GM20000 (cell line): Measurements from ENCODE around the gene MSX1.

Source experiments
- DNase-seq: peaks from one replicate; pipeline ENCODE4 v3.0.0; 2012; ENCODE audit warnings: low spot score
- TF ChIP-seq, protein P1 (sequence below): IDR thresholded peaks from 2 replicates; pipeline ENCODE4 v1.5.1; 2012; ENCODE audit warnings: mild to moderate bottlenecking, control low read depth; ENCODE audit errors: extremely low read depth, missing control alignments

The MSX1 gene

GRCh38 chr4:4831825-4832224 lies 27.6 kb upstream of the MSX1 start:
- TF ChIP-seq, protein P1, sequence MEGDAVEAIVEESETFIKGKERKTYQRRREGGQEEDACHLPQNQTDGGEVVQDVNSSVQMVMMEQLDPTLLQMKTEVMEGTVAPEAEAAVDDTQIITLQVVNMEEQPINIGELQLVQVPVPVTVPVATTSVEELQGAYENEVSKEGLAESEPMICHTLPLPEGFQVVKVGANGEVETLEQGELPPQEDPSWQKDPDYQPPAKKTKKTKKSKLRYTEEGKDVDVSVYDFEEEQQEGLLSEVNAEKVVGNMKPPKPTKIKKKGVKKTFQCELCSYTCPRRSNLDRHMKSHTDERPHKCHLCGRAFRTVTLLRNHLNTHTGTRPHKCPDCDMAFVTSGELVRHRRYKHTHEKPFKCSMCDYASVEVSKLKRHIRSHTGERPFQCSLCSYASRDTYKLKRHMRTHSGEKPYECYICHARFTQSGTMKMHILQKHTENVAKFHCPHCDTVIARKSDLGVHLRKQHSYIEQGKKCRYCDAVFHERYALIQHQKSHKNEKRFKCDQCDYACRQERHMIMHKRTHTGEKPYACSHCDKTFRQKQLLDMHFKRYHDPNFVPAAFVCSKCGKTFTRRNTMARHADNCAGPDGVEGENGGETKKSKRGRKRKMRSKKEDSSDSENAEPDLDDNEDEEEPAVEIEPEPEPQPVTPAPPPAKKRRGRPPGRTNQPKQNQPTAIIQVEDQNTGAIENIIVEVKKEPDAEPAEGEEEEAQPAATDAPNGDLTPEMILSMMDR: no peak
- no peak for DNase-seq

DNA sequence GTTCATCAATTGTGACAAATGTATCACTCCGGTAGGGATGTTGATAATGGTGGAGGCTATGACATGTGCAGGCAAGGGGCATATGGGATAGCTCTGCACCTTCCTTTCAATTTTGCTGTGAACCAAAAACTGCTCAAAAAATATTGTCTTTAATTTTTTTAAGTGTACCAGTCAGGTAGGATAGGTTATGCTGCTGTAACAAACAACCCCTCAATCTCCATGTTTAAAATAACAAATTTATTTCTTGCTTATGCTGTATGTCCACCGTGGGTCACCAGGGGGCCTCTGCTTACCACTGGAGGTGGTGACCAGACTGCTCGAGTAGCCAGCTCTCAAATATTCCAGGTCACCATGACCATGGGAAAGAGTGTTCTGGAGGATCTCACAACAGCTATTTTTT lies 23.4 kb upstream of the MSX1 start:
- TF ChIP-seq, protein P1: no peak
- no peak for DNase-seq

- DNase-seq: no peak
Observed at GRCh38 chr4:4837316-4837715, 22.1 kb upstream of the MSX1 start.

GRCh38 chr4:4838051-4838935 lies 21.2 kb upstream of the MSX1 start:
- DNase-seq: no peak

More at GRCh38 chr4:4837316-4837715, 22.1 kb upstream of the MSX1 start:
- TF ChIP-seq, protein P1: no peak

DNA sequence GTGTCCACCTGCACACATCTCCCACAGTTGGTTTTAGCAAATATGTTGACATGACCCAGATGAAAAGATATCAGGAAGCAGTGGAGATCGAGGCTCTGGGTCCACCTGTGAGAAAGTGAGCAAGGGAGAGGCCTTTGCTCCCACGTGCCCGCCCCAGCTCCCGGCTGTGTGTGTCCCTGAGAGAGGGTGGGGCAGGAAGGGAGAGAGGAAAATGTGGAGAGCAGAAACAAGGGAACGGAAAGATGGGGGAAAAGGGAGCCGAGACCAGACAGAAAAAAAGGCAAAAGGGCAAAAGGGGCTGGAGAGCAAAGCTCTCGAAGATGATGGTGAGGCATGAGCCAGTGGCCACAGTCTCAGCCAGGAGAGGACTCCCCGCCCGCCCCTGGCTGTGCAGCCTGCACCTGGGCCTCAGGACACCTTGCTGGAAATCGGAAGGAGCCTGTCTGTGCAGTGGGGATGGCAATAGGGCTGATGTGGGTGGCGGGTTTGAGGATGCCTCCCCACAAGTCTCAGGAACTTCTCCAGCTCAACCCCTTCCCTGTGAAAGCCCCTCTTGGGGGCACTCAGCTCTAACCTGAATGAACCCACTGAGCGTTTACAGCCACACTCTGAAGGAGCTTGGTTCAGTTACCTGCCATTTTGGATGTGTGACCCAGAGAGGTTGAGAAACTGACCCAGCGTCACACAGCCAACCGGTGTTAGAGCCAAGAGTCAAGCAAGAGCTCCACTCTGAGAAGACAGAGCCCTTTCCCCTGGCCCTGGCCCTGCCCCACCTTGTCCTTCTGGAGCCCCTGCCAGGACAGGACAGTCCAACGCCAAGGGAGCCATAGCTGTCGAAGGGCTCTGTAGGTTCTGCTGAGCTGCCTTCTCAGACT lies 20.3 kb upstream of the MSX1 start:
- TF ChIP-seq, protein P1: no peak
- no peak for DNase-seq

More at GRCh38 chr4:4838051-4838935, 21.2 kb upstream of the MSX1 start:
- TF ChIP-seq, protein P1: no peak

- DNase-seq: no peak
- TF ChIP-seq, protein P1: no peak
Observed at GRCh38 chr4:4840351-4840750, 19.1 kb upstream of the MSX1 start.

DNA sequence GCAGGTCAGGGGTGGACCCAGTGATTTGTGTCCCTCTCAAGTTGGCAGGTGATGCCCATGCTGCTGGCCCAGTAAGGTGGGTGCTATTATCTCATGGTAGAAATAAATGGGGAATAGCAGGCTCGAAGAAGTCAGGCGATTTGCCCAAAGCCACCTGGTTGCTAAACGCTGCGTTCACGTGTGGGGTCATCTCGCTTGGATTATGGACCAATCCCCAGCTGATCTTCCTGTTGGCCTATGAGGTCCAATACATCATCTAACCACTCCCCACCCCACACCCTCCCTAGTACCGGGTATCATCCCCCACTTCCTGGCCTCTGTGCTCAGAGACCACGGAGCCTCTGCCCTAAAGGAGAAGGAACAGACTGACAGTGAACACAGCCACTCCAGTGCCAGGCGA lies 18.3 kb upstream of the MSX1 start:
- DNase-seq: no peak
- TF ChIP-seq, protein P1: no peak
